ENCODE results near the gene TAS2R9.

DNA sequence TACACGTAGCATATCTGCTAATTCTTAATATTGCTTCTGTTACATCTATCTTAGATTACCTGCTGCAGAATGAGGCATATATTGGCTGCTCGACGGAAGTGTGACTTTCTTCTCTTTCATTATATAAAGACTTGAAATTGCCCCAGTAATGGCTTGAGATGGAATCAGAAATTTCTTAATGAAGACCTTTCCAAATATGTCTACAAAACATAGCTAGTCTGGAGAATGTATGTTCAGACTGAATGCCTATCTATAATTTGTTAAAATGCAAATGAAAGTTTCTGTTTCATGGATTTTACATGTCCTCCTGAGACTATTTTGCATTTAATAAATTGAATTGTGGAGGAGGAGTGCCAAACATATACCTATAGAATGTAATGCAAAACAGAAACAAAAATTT lies 16.3 kb upstream of the TAS2R9 start, which contains the start of gene TAS2R10:
- TF ChIP-seq BRCA1 (CRISPR knock-in tag; IDR thresholded peaks at IDR 0.05) (no peak), ZNF577 (CRISPR knock-in tag; IDR thresholded peaks at IDR 0.05; ENCODE audit: borderline replicate concordance, low read depth) (no peak), NRL (CRISPR knock-in tag; IDR thresholded peaks at IDR 0.05; ENCODE audit: borderline replicate concordance) (no peak), POLR2A (IDR thresholded peaks at IDR 0.05; ENCODE audit: insufficient read depth in 1 of 2, low read depth in 2 of 2, low read length in 2 of 2) (no peak), MYC (CRISPR knock-in tag; IDR thresholded peaks at IDR 0.05; ENCODE audit: borderline replicate concordance) (no peak), ZNF207 (IDR thresholded peaks at IDR 0.05; ENCODE audit: borderline replicate concordance) (no peak), MAZ (IDR thresholded peaks at IDR 0.05; ENCODE audit: borderline replicate concordance, low read depth, low read length) (no peak), MAZ (CRISPR knock-in tag; IDR thresholded peaks at IDR 0.05; ENCODE audit: low read depth) (no peak), ZFY (CRISPR knock-in tag; IDR thresholded peaks at IDR 0.05) (no peak), CHD2 (IDR thresholded peaks at IDR 0.05; ENCODE audit: low read depth, low read length) (no peak), FIP1L1 (IDR thresholded peaks at IDR 0.05; ENCODE audit: borderline replicate concordance, insufficient read depth, low read depth, low read length) (no peak)
- TF ChIP-seq, protein P1, sequence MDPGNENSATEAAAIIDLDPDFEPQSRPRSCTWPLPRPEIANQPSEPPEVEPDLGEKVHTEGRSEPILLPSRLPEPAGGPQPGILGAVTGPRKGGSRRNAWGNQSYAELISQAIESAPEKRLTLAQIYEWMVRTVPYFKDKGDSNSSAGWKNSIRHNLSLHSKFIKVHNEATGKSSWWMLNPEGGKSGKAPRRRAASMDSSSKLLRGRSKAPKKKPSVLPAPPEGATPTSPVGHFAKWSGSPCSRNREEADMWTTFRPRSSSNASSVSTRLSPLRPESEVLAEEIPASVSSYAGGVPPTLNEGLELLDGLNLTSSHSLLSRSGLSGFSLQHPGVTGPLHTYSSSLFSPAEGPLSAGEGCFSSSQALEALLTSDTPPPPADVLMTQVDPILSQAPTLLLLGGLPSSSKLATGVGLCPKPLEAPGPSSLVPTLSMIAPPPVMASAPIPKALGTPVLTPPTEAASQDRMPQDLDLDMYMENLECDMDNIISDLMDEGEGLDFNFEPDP (CRISPR knock-in tag; conservative IDR thresholded peaks at IDR 0.05) = no peak
- TF ChIP-seq, protein P2, sequence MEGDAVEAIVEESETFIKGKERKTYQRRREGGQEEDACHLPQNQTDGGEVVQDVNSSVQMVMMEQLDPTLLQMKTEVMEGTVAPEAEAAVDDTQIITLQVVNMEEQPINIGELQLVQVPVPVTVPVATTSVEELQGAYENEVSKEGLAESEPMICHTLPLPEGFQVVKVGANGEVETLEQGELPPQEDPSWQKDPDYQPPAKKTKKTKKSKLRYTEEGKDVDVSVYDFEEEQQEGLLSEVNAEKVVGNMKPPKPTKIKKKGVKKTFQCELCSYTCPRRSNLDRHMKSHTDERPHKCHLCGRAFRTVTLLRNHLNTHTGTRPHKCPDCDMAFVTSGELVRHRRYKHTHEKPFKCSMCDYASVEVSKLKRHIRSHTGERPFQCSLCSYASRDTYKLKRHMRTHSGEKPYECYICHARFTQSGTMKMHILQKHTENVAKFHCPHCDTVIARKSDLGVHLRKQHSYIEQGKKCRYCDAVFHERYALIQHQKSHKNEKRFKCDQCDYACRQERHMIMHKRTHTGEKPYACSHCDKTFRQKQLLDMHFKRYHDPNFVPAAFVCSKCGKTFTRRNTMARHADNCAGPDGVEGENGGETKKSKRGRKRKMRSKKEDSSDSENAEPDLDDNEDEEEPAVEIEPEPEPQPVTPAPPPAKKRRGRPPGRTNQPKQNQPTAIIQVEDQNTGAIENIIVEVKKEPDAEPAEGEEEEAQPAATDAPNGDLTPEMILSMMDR (CRISPR knock-in tag; IDR thresholded peaks at IDR 0.05) = no peak
- TF ChIP-seq, protein P3, sequence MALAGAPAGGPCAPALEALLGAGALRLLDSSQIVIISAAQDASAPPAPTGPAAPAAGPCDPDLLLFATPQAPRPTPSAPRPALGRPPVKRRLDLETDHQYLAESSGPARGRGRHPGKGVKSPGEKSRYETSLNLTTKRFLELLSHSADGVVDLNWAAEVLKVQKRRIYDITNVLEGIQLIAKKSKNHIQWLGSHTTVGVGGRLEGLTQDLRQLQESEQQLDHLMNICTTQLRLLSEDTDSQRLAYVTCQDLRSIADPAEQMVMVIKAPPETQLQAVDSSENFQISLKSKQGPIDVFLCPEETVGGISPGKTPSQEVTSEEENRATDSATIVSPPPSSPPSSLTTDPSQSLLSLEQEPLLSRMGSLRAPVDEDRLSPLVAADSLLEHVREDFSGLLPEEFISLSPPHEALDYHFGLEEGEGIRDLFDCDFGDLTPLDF (CRISPR knock-in tag; IDR thresholded peaks at IDR 0.05) = no peak
